Activated T-cell treated with anti-CD3 and anti-CD28 coated beads for 24 hours (primary cell): ENCODE data around the gene PIM2.

Source experiments
- DNase-seq: peaks from one replicate; pipeline ENCODE4 v3.0.0-alpha.2; 2020; ENCODE audit warnings: low read depth

Gene PIM2

GRCh38 chrX:48918643-48919340 lies at the start of gene PIM2:
TSS of gene PIM2 (minus strand) at chrX:48919024. CDS start at chrX:48918834, 190 bp downstream.
- DNase-seq, result peak; percentile 83

- DNase-seq, result no peak
These were observed 49.6 kb upstream of the PIM2 start for GRCh38 chrX:48968377-48968776.

- no peak for DNase-seq
These were observed 48.2 kb upstream of the PIM2 start for GRCh38 chrX:48966796-48967579.

- DNase-seq, result no peak
These were observed 47.1 kb upstream of the PIM2 start for GRCh38 chrX:48965959-48966358.

- no peak for DNase-seq
These were observed 42.8 kb upstream of the PIM2 start for GRCh38 chrX:48961585-48962091.

- no peak for DNase-seq
These were observed 41.5 kb upstream of the PIM2 start for GRCh38 chrX:48960291-48960690.

- DNase-seq, result no peak
These were observed 39.8 kb upstream of the PIM2 start for GRCh38 chrX:48958635-48959094.

- DNase-seq, result peak; percentile 87
These were observed 39.2 kb upstream of the PIM2 start for GRCh38 chrX:48957827-48958634.

GRCh38 chrX:48957477-48957826 lies 38.6 kb upstream of the PIM2 start, which contains the start of gene OTUD5:
TSS of gene OTUD5 (minus strand) at chrX:48957607. CDS start at chrX:48957570, 37 bp downstream.
- DNase-seq, result peak; percentile 62

- no peak for DNase-seq
These were observed 38.0 kb upstream of the PIM2 start for GRCh38 chrX:48956728-48957414.

GRCh38 chrX:48948589-48948988 lies 29.8 kb upstream of the PIM2 start:
- DNase-seq, result no peak

GRCh38 chrX:48945517-48946348 lies 26.9 kb upstream of the PIM2 start:
- no peak for DNase-seq

GRCh38 chrX:48942895-48943294 lies 24.1 kb upstream of the PIM2 start:
- no peak for DNase-seq

GRCh38 chrX:48940404-48940955 lies 21.7 kb upstream of the PIM2 start:
- no peak for DNase-seq

- no peak for DNase-seq
These were observed 20.9 kb upstream of the PIM2 start for GRCh38 chrX:48939524-48940228.

GRCh38 chrX:48938721-48939425 lies 20.0 kb upstream of the PIM2 start:
- peak; percentile 73 for DNase-seq

- peak; percentile 79 for DNase-seq
These were observed 18.5 kb upstream of the PIM2 start for GRCh38 chrX:48937054-48937907.

- DNase-seq, result no peak
These were observed 17.7 kb upstream of the PIM2 start for GRCh38 chrX:48936429-48937053.
